Heart right ventricle (tissue), 16 donors: ENCODE results near the gene SLC35F1. TPM values are rescaled to one million over a fixed set of nuclear protein-coding genes. Genes with fewer than 3 reads are reported as not detected.

Experiments
- ATAC-seq, 8 donors: fragments of 200-7000 bp; cut with Tn5 transposase; one replicate each; pipeline ENCODE4 v1.9.1; 2020; ENCODE audit warnings: mild to moderate bottlenecking in 8 of 8, moderate library complexity in 8 of 8, moderate number of reproducible peaks in 1 of 8
- DNase-seq, 2 donors: peaks; one replicate each; pipeline ENCODE4 v3.0.0-alpha.2; 2020
- H3K27ac ChIP-seq, 10 donors: fragments of 200-600 bp; sonication (generic) in 2 of 10; one replicate each; pipeline versions ENCODE4 v1.5.0 to v1.8.0; 2020 to 2022; ENCODE audit warnings: mild to moderate bottlenecking in 3 of 10
- H3K27me3 ChIP-seq, 7 donors: fragments of 200-600 bp; one replicate each; pipeline ENCODE4 v1.8.0; 2021 to 2022; ENCODE audit warnings: mild to moderate bottlenecking in 2 of 7
- H3K36me3 ChIP-seq, 9 donors: fragments of 200-600 bp; sonication (generic) in 1 of 9; one replicate each; pipeline versions ENCODE4 v1.5.0 to v1.8.0; 2020 to 2022; ENCODE audit warnings: mild to moderate bottlenecking in 2 of 9
- H3K4me1 ChIP-seq, 9 donors: fragments of 200-600 bp; sonication (generic) in 1 of 9; one replicate each; pipeline versions ENCODE4 v1.5.0 to v1.8.0; 2020 to 2022; ENCODE audit warnings: mild to moderate bottlenecking in 4 of 9
- H3K4me3 ChIP-seq, 10 donors: fragments of 200-600 bp; sonication (generic) in 2 of 10; one replicate each; pipeline versions ENCODE4 v1.5.0 to v1.8.0; 2020 to 2022; ENCODE audit warnings: mild to moderate bottlenecking in 7 of 10, moderate library complexity in 2 of 10
- H3K9me3 ChIP-seq, 11 donors: fragments of 200-600 bp in 10 of 11; sonication (generic) in 2 of 11; one replicate each; pipeline versions ENCODE4 v1.5.0 to v1.8.0; 2013 to 2022; ENCODE audit warnings: mild to moderate bottlenecking in 2 of 11, control low read depth in 1 of 11, moderate library complexity in 1 of 11
- WGBS, 2 donors: extraction: QIAGEN DNeasy Blood & Tissue Kit; methylation state at CpG; one replicate each; pipeline ENCODE4 v1.1.7; 2013; ENCODE audit warnings: inconsistent platforms in 1 of 2; 5-methylcytosine and 5-hydroxymethylcytosine counted together
- intact Hi-C, 10 donors: fragments of 100-400 bp; cut with DNase I; formaldehyde crosslinking; loops; one replicate each; pipeline versions ENCODE4 v1.11.1 to v1.14.2; 2022
- polyA plus RNA-seq, 2 donors: library from polyadenylated mRNA; stranded (reverse); fragments of 200-250 nt; gene quantifications; one replicate each; pipeline ENCODE4 v1.2.3, GENCODE V29; 2013
- total RNA-seq, 10 donors: library from RNA; stranded (reverse); fragmentation: NEBNext Ultra II Directional in 3 of 10; extraction: Animal tissue kit (Norgen Biotek cat#: 25700) in 3 of 10; gene quantifications; one replicate each; pipeline versions ENCODE4 v1.2.1 to v1.2.4, GENCODE V29; 2021 to 2023
- TF ChIP-seq, protein P1 (sequence below), 9 donors: fragments of 200-600 bp; sonication (generic) in 2 of 9; IDR thresholded peaks; one replicate each; pipeline versions ENCODE4 v1.5.0 to v1.8.0; 2021 to 2022; ENCODE audit warnings: antibody characterized with exemption in 9 of 9, mild to moderate bottlenecking in 5 of 9, moderate library complexity in 1 of 9
- donor health status: Arrhythmogenic right ventricular cardiomyopathy.
- donor health status: ischemic (EF 13 %, LVEDD 7.1; RV severe dilation, severe dysfunction).
- donor health status: healthy with polysubstance abuse.
- donor health status: DM: no; HTN: yes; CAD: no.
- donor health status: DM: no; HTN: no; CAD: no.
- donor health status: ischemic (EF 25% LVEDD 6.9; RV normal size, moderate dysfunction).
- donor health status: ischemic (EF 25% LVEDD 5.7; RV mildly dilated, moderate dysfunction).
- donor health status: healthy.
- donor health status: DM: yes; HTN: yes; CAD: no.
- donor health status: Ischemic cardiomyopathy.
- donor health status: ischemic (EF 35%, LVEDD 5.7; RV mildly dilated, moderate dysfunction).
- donor health status: nonischemic (EF 11% LVEDD 7.7; RV severe dilation, severe dysfunction).
- donor health status: DM: yes; HTN: yes; CAD: no.
- donor health status: PGD.
- donor health status: ischemic (EF 29% LVEDD 5.4; RV normal size, mild dysfunction).
- donor health status: nonischemic (EF 23%, LVEDD 6.1; RV moderate dilation, normal function).

SLC35F1 gene
- total and polyA plus RNA-seq, 12 donors: 0.75 to 17.7 (median 6.3) TPM

DNA sequence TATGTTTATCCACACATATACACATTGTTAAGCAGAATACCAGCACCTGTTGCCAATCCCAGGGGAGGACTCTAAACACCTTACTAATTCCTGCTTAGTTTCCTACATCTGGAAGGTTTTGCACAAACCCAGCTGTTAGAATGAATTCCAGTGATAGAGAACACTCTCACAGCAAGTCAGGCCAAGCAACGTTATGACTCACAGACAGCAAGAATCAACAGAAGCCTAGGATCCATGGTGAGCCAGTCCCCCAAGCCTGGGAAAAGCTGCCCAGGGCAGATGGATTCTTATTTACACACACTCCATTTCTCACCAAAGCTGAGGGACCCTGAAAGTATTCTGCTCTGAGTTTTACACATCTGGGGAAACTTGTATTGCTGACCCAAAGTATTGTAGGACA is 291.7 kb downstream of the SLC35F1 start:
- DNase-seq (no peak), ATAC-seq (no peak)
- peaks cover 0 to 2% (median 0%) of the 10 kb centered on the region in 9 donors for H3K4me1 ChIP-seq
- H3K27ac ChIP-seq: no peak overlapping the region
- H3K27me3 ChIP-seq: no peaks in the 10 kb centered on the region
- H3K36me3 ChIP-seq: no peaks in the 10 kb centered on the region
- TF ChIP-seq, protein P1, sequence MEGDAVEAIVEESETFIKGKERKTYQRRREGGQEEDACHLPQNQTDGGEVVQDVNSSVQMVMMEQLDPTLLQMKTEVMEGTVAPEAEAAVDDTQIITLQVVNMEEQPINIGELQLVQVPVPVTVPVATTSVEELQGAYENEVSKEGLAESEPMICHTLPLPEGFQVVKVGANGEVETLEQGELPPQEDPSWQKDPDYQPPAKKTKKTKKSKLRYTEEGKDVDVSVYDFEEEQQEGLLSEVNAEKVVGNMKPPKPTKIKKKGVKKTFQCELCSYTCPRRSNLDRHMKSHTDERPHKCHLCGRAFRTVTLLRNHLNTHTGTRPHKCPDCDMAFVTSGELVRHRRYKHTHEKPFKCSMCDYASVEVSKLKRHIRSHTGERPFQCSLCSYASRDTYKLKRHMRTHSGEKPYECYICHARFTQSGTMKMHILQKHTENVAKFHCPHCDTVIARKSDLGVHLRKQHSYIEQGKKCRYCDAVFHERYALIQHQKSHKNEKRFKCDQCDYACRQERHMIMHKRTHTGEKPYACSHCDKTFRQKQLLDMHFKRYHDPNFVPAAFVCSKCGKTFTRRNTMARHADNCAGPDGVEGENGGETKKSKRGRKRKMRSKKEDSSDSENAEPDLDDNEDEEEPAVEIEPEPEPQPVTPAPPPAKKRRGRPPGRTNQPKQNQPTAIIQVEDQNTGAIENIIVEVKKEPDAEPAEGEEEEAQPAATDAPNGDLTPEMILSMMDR (IDR thresholded peaks at IDR 0.05): no peak
- intact Hi-C loops: no loop called here
- H3K9me3 ChIP-seq: no peaks in the 10 kb centered on the region
- no peak overlapping the region for H3K4me3 ChIP-seq
- 43 to 56% methylated on average over 1 of the region's 1 CpG for WGBS, 2 donors

DNA sequence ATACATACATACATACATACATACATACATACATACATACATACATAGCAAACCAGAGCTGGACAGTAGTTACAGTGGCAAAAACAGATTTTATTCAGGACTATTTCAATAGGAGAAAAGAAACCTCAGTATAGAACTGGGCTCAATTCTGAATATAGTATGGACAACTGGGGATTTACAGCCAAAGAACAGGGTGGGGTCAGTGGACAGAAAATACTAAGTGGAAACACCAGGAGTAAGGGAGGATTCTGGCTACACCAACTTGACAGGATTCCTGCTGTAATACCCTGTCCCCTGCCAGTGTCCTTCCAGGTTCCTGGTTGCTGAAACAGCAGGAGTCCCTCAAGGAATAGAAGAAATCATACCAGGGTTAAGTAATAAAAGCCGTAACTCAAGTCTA is 293.1 kb downstream of the SLC35F1 start:
- Histone ChIP-seq H3K4me1 (peaks cover 0 to 2% (median 0%) of the 10 kb centered on the region in 9 donors), H3K4me3 (no peak overlapping the region), H3K36me3 (no peaks in the 10 kb centered on the region), H3K9me3 (no peaks in the 10 kb centered on the region), H3K27me3 (no peaks in the 10 kb centered on the region), H3K27ac (no peak overlapping the region)
- TF ChIP-seq, protein P1 (IDR thresholded peaks at IDR 0.05): no peak
- DNase-seq (no peak), ATAC-seq (no peak)
- WGBS, 2 donors: 88 to 93% methylated on average over 1 of the region's 1 CpG
- intact Hi-C loops: no loop called here

DNA sequence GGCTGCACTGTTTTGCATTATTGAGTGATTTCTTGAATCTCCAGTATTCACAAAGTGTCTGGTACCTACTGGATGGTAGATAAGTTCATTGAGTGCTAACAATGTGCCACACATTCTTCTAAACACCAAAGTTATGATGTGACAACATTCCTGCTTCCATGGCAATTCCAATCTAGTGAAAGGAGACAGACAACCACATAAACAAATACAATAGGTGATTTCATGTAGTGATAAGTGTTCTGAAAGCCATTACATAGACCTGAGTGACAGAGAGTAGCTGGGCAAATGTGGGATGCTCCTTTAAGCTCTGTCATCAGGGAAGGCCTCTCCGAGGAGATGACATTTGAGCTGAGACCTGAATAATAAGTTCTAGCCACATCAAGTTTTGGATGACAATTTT is 295.5 kb downstream of the SLC35F1 start:
- 90 to 94% methylated on average over 1 of the region's 1 CpG for WGBS, 2 donors
- TF ChIP-seq, protein P1 (IDR thresholded peaks at IDR 0.05): no peak
- DNase-seq (no peak), ATAC-seq (no peak)
- H3K27ac ChIP-seq: no peak overlapping the region
- no peak overlapping the region for H3K4me3 ChIP-seq
- H3K27me3 ChIP-seq: no peaks in the 10 kb centered on the region
- H3K9me3 ChIP-seq: no peaks in the 10 kb centered on the region
- intact Hi-C loops: no loop called here
- H3K4me1 ChIP-seq: no peaks in the 10 kb centered on the region
- H3K36me3 ChIP-seq: no peaks in the 10 kb centered on the region

DNA sequence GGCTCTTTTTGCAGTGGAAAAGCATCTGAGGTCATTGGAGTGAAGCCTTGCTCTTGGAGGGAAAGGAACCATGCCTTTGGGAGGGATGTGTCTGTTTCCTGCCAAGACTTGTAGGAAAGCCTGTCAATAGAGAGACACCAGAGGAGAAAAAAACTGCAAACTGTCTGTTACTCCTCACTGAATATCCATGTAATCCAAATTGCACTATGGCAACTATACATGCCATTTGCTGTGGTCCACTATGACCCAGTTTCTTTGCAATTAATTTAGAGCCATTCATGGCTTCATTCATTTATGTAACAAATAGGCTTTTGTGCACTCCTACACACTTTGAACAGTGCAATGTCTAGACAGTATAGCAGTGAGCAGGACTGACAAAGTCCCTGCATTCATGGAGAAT is 296.5 kb downstream of the SLC35F1 start:
- Histone ChIP-seq H3K4me1 (no peaks in the 10 kb centered on the region), H3K27me3 (no peaks in the 10 kb centered on the region), H3K4me3 (no peak overlapping the region), H3K27ac (no peak overlapping the region), H3K36me3 (no peaks in the 10 kb centered on the region), H3K9me3 (no peaks in the 10 kb centered on the region)
- TF ChIP-seq, protein P1 (IDR thresholded peaks at IDR 0.05): no peak
- ATAC-seq: no peak
- no peak for DNase-seq
- intact Hi-C loops: no loop called here

DNA sequence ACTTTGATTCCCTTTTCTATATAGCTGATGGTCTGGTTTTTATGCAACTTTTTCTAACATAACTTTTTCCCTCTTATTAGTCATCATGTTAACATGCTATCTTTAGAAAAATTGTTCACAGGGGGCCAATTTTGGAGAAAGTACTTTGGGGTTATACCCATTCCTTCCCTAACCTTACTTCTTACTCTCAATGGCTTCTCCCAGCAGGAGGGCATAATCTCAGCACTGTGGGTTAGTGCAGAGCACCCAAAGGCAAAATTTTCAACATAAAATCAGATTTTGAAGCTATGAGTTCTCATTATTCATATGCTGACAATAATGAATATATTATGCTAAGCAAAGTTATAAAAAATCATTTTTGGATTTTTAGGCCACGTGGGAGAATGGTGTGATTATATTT is 299.2 kb downstream of the SLC35F1 start:
- no peak for ATAC-seq
- no peaks in the 10 kb centered on the region for H3K36me3 ChIP-seq
- no peak overlapping the region for H3K27ac ChIP-seq
- H3K9me3 ChIP-seq: no peaks in the 10 kb centered on the region
- DNase-seq: no peak
- no peaks in the 10 kb centered on the region for H3K4me1 ChIP-seq
- intact Hi-C loops: no loop called here
- no peak overlapping the region for H3K4me3 ChIP-seq
- WGBS, 2 donors: 76 to 86% methylated on average over 1 of the region's 1 CpG
- TF ChIP-seq, protein P1 (IDR thresholded peaks at IDR 0.05): no peak
- H3K27me3 ChIP-seq: no peaks in the 10 kb centered on the region
